ENCODE results near the gene QSOX1. TPM values are rescaled to one million over a fixed set of nuclear protein-coding genes. Genes with fewer than 3 reads are reported as not detected.

The QSOX1 gene
- total RNA-seq, 1 donor: 128 TPM

- no peak overlapping the region for H3K4me3 ChIP-seq (ENCODE audit: low read depth, low read length)
- DNase-seq (ENCODE audit: low read depth): no peak
- TF ChIP-seq CTCF (IDR thresholded peaks at IDR 0.05; ENCODE audit: insufficient read depth, low read depth, low read length): no peak
These were observed 18.2 kb upstream of the QSOX1 start for GRCh38 chr1:180136331-180136967.

- H3K4me3 ChIP-seq (ENCODE audit: low read depth, low read length): no peak overlapping the region
- DNase-seq (ENCODE audit: low read depth): no peak
- no peak for TF ChIP-seq CTCF (IDR thresholded peaks at IDR 0.05; ENCODE audit: insufficient read depth, low read depth, low read length)
These were observed 17.7 kb upstream of the QSOX1 start for GRCh38 chr1:180136968-180137356.

GRCh38 chr1:180137776-180138175 is 16.9 kb upstream of the QSOX1 start:
- no peak overlapping the region for H3K4me3 ChIP-seq (ENCODE audit: low read depth, low read length)
- no peak for TF ChIP-seq CTCF (IDR thresholded peaks at IDR 0.05; ENCODE audit: insufficient read depth, low read depth, low read length)
- DNase-seq (ENCODE audit: low read depth): no peak

GRCh38 chr1:180141381-180141934 is 13.2 kb upstream of the QSOX1 start:
- H3K4me3 ChIP-seq (ENCODE audit: low read depth, low read length): no peak overlapping the region
- TF ChIP-seq CTCF (IDR thresholded peaks at IDR 0.05; ENCODE audit: insufficient read depth, low read depth, low read length): no peak
- DNase-seq (ENCODE audit: low read depth): no peak

- no peak for DNase-seq (ENCODE audit: low read depth)
- H3K4me3 ChIP-seq (ENCODE audit: low read depth, low read length): no peak overlapping the region
- TF ChIP-seq CTCF (IDR thresholded peaks at IDR 0.05; ENCODE audit: insufficient read depth, low read depth, low read length): no peak
These were observed 11.3 kb upstream of the QSOX1 start for GRCh38 chr1:180143359-180143758.

GRCh38 chr1:180144659-180145357 is 9.9 kb upstream of the QSOX1 start:
- no peak overlapping the region for H3K4me3 ChIP-seq (ENCODE audit: low read depth, low read length)
- TF ChIP-seq CTCF (IDR thresholded peaks at IDR 0.05; ENCODE audit: insufficient read depth, low read depth, low read length): no peak
- no peak for DNase-seq (ENCODE audit: low read depth)

Data from fibroblast of villous mesenchyme (primary cell).